HG03280 (cell line): Measurements from ENCODE around the gene TGFBR3.

Experiments used
- ATAC-seq: cut with Tn5 transposase; IDR thresholded peaks from one replicate; pipeline ENCODE4 v1.9.1; 2021; ENCODE audit warnings: mild to moderate bottlenecking, moderate library complexity; ENCODE audit not compliant: unreplicated experiment

Gene TGFBR3

DNA sequence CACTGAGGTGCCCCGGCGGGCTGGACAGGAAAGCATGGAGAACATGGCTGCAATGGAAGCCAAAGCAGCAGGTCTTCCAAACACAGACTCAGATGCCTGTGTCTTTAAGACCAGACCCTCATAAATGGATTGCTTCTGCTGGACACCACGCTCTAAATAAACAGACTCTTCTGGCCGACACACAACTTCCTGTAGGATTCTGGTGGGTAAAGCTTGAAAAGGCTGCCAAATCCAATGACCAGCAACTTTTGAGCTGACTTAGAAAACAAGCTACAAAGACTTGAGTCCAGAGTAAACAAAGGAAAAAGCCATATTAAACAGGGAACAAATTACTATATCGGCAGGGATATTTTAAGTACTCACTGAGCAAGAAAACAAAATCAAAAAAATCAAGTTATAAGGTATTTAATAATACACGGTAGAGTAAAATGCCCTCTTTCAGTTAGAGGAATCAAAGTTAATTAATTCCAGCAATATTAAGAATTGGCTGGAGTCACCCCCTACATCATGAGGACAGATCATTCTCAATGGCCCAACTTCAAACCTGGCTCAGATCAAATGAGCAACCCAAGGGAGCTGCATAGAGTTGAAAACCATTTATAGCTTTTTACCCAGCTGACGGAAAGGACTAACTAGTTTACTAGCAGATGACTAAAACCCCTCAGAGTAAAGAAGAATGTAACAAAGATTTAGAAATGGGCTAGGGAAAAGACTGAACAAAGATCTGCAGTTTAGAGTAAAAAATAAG lies 102.4 kb downstream of the TGFBR3 start:
- no peak for ATAC-seq

DNA sequence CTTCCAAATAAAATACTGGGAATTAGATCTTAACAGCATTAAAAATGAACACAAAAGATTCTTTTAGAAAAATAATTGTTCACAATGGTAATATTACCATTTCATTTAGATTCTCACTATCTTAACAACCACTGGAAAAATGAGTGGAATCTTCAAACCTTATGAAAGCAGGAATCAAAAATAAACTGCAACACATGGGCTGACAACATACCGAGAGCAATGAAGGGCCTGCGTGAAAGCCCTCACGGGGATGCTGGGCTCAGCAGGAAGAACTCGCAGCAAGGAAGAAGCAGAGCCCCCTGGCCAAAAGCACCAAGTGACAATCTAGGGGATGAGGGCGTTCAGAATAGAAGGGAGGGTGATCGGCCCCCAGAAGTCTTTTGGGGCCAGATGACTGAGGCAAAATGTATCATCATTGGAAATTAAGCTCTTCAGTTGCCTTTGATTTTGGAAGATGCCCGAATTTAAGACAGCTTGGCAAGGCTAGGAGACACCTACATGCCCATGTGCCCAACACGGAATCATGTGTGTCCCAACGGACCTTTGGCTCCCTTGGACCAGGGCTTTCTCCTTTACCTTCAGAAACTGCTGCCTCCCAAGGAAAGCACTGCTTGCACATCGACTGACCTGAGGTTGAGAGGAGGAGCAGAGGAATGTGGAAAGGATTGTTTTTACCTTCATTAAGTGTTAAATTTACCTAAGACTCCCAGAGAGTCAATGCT lies 103.9 kb downstream of the TGFBR3 start:
- ATAC-seq: no peak

GRCh38 chr1:91781371-91781825 lies 104.6 kb downstream of the TGFBR3 start:
- no peak for ATAC-seq

GRCh38 chr1:91779548-91780021 lies 106.4 kb downstream of the TGFBR3 start:
- no peak for ATAC-seq

GRCh38 chr1:91778964-91779363 lies 107.0 kb downstream of the TGFBR3 start:
- no peak for ATAC-seq

- ATAC-seq: no peak
Measured at GRCh38 chr1:91777630-91778300, 108.2 kb downstream of the TGFBR3 start.

DNA sequence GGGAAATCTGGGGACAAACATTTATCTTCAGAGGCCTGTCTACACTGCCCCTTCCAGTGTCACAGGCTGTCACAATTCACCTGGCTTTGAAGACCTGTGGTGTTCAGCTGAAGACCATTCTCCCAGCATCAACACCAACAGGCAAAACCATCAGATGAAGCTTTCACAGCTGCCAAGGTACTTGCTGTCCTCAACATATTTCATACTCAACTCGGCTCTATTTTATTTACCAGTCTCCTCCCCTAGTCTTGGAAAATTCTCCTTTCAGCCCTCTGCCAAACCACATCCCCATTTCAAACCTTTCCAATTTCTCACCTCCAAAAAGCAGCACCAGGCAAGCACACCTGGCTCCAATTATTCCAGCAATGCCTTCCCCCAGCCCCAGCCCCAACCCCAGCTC lies 108.8 kb downstream of the TGFBR3 start:
- no peak for ATAC-seq

DNA sequence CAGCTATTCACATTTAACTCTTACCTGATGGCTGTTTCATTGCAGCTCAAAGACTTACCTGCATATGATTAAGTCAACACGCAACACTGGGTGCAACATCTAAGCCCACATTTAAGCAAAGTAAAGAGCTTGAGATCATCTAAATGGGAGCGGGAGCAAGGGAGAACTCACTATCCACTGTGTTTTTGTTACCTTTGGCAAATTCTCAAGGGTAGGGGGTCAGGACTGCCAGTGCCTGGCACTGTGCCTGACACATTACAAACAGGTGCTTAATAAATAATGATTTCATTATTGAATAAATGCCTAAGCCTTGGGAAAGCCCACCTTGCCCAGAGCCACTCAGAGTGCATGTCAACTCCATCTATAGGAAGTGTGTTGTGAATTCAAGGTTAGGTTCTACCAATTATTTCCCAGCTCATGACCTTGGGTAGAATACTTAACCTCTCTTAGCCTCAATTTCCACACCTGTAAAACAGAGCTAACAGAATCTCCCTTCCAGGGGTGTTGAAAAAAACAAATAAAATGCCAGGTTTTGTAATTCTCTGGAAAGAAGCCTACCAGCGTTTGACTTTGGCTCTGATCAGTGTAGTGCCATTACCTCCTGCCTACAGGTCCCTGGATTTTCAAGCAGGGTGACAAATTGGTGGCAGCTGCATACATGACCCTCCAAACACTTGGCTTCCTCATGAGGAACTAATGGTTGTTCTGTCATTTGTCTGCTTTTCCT lies 109.7 kb downstream of the TGFBR3 start:
- no peak for ATAC-seq

DNA sequence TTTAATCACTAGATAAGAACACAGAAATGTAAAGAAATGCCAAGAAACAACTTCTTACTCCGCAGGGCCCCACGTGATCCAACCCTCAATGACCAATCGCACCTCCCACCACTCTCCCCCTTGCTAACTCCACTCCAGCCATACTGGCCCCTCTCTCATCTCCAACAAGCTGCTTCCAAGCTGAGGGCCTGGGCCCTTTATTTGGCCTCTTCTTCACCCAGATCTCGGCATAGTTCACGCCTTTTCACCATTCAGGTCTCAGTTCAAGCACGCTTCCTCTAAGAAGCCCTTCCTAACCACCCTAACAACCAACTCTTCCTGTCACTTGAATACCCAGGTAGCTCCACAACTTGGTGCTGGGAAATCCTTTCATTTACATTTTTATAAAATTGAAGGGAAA lies 110.7 kb downstream of the TGFBR3 start:
- ATAC-seq: no peak

GRCh38 chr1:91774520-91775203 lies 111.3 kb downstream of the TGFBR3 start:
- no peak for ATAC-seq

- ATAC-seq: no peak
Measured at GRCh38 chr1:91771717-91772116, 114.2 kb downstream of the TGFBR3 start.

- ATAC-seq: no peak
Measured at GRCh38 chr1:91770667-91771268, 115.2 kb downstream of the TGFBR3 start.

DNA sequence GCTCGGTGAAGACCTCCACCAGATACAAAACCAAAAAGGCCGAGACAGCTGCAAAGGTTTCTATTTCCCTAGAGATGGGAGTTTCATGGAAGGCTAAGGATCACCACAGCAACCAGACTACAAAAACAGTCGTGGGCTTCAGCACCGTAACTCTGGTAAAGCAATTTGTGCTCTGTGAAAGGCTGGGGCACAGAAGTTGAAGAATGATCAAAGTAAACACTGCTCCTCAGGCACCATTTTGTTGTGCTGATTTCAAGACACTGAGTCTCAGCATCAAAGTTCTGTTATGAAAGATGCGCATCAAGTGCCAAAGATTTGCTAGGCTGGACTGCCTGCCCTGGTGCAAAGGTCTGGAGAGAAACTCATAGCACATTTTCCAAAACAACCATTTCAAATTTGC lies 116.2 kb downstream of the TGFBR3 start:
- no peak for ATAC-seq

DNA sequence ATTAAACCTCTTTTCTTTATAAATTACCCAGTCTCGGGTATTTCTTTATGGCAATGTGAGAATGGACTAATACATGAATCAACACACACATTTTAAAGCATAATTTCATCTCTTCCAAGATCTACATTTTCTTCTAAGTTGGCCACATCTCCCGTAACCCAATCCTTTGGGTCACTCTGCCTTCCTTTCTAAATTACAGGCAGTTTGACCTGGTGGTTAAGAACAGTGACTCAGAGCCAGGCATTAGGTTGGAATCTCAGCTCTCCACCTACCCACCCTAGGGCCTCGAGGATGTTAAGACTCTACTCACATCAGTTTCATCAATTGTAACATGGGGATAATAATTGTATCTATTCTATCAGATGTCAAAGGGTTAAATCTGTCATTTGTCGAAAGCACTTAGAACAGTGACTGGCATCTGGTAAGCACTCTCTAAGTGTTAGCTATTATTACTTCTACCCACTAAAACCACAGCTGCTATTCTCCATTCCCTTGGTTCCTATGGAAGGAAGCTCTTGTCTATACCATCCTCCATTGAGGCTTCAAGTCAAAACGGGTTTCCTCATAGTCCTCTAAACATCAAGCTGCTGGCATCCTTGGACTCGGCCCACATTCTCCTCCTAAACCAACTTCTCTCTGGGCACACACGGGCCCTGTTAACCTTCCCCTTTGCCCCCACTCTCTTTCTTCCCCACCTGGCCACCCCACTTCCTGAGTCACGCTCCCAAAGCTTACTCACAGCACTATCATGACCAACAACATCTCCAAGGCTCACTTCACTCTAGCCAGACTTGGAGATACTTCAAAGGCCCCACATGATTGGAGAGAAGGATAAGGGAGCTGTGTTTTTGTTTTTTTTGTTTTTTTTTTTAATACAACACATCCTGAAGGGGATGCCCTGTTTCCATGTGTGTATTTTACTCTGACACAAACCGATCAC lies 116.9 kb downstream of the TGFBR3 start:
- no peak for ATAC-seq

DNA sequence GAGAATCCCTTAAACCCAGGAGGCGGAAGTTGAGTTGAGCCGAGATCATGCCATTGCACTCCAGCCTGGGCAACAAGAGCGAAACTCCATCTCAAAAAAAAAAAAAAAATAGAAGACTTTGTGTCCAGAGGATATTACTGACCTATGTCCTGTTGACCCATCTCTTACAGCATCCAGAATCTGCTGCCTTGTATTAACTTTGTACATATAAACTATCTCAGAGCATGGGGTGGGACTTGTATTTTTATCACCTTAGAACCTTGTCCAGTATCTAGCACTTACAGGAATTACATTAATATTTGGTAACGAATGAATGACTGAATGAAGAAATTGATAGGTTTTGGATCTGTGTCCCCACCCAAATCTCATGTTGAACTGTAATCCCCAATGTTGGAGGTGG lies 117.8 kb downstream of the TGFBR3 start:
- ATAC-seq: no peak

GRCh38 chr1:91766883-91767282 lies 119.1 kb downstream of the TGFBR3 start:
- ATAC-seq: no peak

- no peak for ATAC-seq
Measured at GRCh38 chr1:91765880-91766443, 120.0 kb downstream of the TGFBR3 start.

DNA sequence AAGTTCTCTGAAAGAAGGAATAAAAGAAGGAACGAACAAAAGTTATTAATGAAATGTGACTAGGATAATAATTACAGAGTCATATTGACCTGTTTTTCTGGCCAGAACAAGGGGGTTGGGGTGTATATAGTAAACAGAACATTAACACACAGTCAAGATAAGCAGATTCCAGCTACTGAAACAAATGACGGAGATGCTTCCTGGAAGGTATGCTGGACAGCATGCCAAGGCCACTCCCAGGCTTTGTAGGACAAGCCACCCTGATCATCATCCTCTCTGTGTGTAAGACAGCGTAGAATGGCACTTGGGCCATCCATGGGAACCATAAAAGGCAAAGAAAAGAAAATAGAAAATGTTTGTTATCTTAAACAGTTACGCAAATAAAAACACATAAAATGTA lies 120.7 kb downstream of the TGFBR3 start:
- ATAC-seq: no peak
